GM10847 (cell line): ENCODE results near the gene PRICKLE1.

Source experiments
- POLR2A ChIP-seq: IDR thresholded peaks from 2 replicates; pipeline ENCODE4 v1.6.1; 2011; ENCODE audit not compliant: insufficient read length; ENCODE audit errors: extremely low read depth

Gene PRICKLE1

DNA sequence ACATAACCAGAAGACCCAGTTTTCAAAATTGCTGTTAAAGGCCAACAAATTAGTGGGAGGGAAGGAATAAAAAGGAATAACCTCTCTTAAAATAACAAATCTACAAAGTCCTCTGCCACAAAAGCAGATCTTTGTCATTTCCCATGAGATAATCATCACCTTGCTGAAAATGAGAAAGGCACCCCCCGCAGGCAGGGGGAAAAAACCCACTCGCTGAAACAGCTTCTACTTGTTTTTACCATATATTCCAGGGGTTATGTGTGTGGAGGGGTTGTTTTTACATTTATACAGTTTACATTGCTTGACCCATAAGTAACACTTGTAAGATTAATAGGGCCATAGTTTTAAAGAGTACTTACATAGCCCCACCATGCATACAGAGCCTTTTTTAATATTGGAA lies 131.0 kb downstream of the PRICKLE1 start:
- TF ChIP-seq POLR2A, result no peak

- no peak for TF ChIP-seq POLR2A
Measured at GRCh38 chr12:42450248-42450647, 139.3 kb downstream of the PRICKLE1 start.

- no peak for TF ChIP-seq POLR2A
Measured at GRCh38 chr12:42448841-42449240, 140.7 kb downstream of the PRICKLE1 start.

DNA sequence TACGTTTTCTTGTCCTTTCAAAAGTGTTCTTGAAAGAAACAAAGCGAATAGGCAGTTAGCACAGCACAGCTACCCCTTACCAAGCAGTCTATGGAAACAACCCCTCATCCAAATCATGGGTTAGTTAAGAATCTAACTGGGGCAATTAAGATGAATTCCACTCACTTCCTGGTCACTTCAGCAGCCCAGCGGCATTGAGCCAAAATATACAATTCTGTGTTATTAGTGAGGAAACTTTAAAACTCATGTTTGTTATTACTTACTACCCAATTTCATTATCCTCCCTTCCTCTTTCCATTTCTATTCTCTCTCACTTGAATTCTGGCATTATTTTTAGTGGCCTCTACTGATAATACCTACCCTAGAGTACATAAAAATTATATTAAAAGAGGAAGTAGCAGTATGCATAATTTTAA lies 142.2 kb downstream of the PRICKLE1 start:
- no peak for TF ChIP-seq POLR2A

- no peak for TF ChIP-seq POLR2A
Measured at GRCh38 chr12:42446761-42447160, 142.8 kb downstream of the PRICKLE1 start.

DNA sequence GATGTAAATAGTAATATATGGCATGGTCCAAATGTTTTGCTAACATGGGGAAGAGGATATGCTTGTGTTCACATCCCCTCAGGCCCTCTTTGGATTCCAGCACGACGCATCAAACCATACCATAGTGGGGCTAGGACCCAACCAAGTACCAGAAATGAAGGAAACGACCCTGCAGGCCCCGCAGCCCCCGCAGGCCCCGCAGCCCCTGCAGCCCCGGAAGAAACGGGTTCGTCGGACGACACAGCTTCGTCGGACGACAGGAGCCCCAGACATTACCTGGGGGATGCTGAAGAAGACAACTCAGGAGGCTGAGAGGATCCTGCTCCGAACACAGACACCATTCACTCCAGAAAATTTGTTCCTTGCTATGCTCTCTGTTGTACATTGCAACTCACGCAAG lies 143.7 kb downstream of the PRICKLE1 start:
- TF ChIP-seq POLR2A, result no peak

GRCh38 chr12:42444192-42444943 lies 145.2 kb downstream of the PRICKLE1 start:
- TF ChIP-seq POLR2A, result no peak

- TF ChIP-seq POLR2A, result no peak
Measured at GRCh38 chr12:42442888-42443287, 146.7 kb downstream of the PRICKLE1 start.

DNA sequence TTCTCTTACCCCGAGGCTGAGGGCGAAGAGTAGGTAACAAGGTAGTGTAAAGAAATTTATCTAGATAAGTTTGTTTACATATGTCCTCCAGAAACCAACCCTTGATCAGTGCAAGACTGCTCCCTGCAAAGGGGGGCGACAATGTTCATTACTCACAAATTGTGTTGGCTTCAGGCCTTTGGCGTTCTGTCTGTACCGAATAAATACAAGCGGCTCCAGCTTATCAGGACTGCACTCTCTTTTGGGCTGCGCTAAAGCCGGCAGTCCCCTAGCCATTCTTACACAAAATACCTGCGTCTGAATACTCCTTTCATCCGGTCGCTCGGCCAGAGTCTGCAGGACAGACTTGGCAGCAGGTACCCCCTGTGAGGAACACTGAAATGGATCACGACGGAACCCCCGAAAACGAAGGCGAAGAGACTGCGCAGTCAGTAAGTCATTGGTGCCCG lies 147.2 kb downstream of the PRICKLE1 start:
- no peak for TF ChIP-seq POLR2A

DNA sequence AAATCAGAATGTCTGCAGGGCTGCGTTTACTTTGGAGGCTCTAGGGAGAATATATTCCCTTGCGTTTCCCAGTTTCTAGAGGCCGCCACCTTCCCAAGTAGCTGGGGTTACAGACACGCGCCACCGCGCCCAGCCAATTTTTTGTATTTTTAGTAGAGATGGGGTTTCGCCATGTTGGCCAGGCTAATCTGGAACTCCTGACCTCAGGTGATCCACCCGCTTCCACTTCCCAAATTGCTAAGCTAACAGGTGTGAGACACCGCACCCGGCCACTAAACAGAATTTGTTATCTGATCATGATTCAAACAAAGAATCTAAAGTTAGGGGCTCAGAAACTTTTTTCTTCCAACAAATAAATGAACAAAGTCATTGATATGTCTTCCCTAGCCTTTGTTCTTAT lies 148.9 kb downstream of the PRICKLE1 start:
- no peak for TF ChIP-seq POLR2A

DNA sequence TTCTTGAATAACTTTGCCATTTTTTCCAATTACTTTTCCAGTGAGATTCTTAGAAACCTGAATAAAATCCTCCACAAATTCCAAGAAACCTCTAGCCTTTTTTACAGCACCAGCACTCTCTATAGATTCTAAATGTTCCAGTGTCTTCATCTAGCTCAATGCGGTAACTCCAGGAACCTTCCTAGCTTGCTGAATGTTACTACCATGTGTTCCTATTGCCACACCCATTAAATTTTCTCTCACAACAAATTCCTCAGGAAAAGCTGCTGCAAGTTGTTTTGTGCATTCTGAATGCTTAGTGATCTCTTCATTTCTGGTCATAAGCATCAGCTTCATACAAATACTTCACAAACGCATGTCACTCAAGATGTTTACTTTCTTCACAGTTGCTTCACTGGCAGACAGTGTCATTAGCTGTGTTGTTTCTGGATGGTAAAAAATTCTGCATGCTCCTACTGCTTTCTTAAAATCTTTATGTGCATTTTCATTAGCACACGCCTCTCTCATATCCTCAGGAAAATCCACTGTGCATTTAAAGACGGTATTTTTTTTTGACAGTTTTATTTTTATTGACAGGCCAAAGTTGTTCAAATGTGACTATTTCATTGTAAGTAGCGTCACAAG lies 156.9 kb downstream of the PRICKLE1 start:
- no peak for TF ChIP-seq POLR2A

GRCh38 chr12:42428850-42429249 lies 160.7 kb downstream of the PRICKLE1 start:
- no peak for TF ChIP-seq POLR2A

DNA sequence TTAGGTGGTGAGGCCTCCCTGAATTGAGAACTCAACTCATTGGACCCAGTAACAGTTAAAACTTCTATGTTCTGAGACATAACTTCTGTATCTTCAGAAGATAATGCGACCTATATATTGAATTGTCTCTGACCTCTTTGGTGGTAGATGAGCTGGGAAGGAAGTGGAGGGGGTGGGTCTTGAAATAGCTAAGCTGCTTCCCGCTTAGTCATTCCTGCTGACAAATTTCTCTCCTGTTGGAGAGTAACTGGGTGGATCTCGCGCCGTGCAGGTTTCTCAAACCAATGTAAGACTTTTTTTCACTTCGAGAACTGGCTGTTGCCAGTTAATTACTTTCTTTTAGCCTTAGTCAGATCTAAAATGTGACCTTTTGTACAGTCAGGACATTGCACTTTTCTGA lies 162.8 kb downstream of the PRICKLE1 start:
- TF ChIP-seq POLR2A, result no peak

- TF ChIP-seq POLR2A, result no peak
Measured at GRCh38 chr12:42422785-42423184, 166.8 kb downstream of the PRICKLE1 start.

DNA sequence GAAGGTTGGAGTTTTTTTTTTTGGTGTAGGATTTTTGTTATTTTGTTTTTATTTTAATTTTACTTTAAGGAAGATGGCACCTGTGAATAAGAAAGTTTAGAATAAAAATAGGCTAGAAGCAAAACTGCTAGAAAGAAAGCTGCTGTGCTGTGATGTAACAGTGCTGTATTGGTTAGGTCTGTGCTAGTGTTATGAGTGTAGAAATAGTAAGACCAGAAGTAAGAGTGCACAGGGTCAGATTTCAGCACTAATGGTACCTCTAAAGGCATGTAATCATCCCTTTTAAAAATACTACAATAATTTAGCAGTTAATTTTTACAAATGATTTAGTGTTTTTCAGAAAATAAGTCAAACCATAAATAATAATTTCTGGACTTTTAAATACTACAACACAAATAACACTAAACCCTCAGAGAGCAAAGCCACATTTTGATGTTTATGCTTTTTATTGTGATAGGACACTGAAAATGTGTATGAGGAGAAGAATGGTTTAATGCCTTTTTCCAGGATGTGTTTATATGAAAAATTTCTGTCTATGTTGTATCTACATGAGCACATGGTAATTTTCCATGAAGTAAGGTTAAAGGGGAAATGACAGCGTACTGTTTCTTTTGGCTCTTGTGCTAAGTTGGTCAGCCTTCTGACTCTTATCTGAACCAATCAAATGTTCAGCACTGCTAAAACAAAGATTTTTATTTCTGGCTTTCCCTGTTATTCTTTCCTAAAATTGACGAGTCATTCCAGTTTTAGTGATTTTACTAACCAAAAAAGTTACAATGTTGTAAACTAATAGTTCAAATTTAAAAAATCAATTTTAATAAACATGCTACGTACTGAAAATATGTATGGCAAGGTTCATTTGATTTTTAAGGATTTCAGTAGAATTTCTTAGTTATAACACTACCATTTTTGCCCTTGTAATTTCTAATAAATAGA lies 167.4 kb downstream of the PRICKLE1 start:
- TF ChIP-seq POLR2A, result no peak

DNA sequence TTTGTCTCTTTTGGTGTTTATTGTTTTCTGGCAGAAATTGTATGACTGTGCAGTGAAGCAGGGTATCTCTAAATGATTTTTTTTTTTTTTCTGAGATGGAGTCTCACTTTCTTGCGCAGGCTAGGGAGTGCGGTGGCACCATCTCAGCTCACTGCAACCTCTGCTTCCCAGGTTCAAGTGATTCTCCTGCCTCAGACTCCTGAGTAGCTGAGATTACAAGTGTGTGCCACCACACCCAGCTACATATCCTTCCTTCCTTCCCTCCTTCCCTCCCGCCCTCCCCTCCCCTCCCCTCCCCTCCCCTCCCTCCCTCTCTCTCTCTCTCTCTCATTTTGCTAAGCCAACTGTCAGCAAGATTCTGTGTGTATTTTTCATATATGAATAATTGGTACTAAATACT lies 169.2 kb downstream of the PRICKLE1 start:
- TF ChIP-seq POLR2A, result no peak
